GM18520 (cell line): ENCODE measurements around the gene TMIE.
A peak's percentile ranks its signal among the peaks of the same experiment; 100 is the strongest.

ENCODE experiments used
- ATAC-seq: cut with Tn5 transposase; IDR thresholded peaks from one replicate; pipeline ENCODE4 v1.9.1; 2021; ENCODE audit not compliant: unreplicated experiment

The TMIE gene

GRCh38 chr3:46706771-46707582, 5.8 kb downstream of the TMIE start:
- ATAC-seq = no peak

- no peak for ATAC-seq
Measured at GRCh38 chr3:46707601-46708011, 6.4 kb downstream of the TMIE start.

GRCh38 chr3:46708401-46709156, 7.4 kb downstream of the TMIE start:
- ATAC-seq = no peak

GRCh38 chr3:46709157-46709654, 8.0 kb downstream of the TMIE start:
- no peak for ATAC-seq

GRCh38 chr3:46709721-46710120, 8.5 kb downstream of the TMIE start:
- ATAC-seq = no peak

- no peak for ATAC-seq
Measured at GRCh38 chr3:46710229-46710628, 9.0 kb downstream of the TMIE start.

- ATAC-seq = no peak
Measured at GRCh38 chr3:46710671-46711295, 9.6 kb downstream of the TMIE start.

GRCh38 chr3:46711305-46711704, 10.1 kb downstream of the TMIE start:
- ATAC-seq = no peak

GRCh38 chr3:46711760-46712159, 10.6 kb downstream of the TMIE start:
- no peak for ATAC-seq

GRCh38 chr3:46712191-46713049, 11.2 kb downstream of the TMIE start:
- ATAC-seq = no peak

- ATAC-seq = no peak
Measured at GRCh38 chr3:46713050-46713897, 12.1 kb downstream of the TMIE start.

- peak; percentile 37 for ATAC-seq
Measured at GRCh38 chr3:46713898-46714552, 12.8 kb downstream of the TMIE start.

- no peak for ATAC-seq
Measured at GRCh38 chr3:46714728-46715506, 13.7 kb downstream of the TMIE start.

GRCh38 chr3:46715507-46716175, 14.4 kb downstream of the TMIE start:
- ATAC-seq = no peak

GRCh38 chr3:46716461-46717441, 15.6 kb downstream of the TMIE start:
- ATAC-seq = no peak

- no peak for ATAC-seq
Measured at GRCh38 chr3:46717447-46718231, 16.4 kb downstream of the TMIE start, which contains the start of gene PRSS50. Gene PRSS50 (minus strand): TSS chr3:46717869. CDS start chr3:46717824, 45 bp downstream.
